BLaER1 (cell line): ENCODE data around the gene SPEM2.

Experiments used
- H3K27ac ChIP-seq: shearing (Covaris generic); formaldehyde crosslinking; 2 replicates; pipeline ENCODE4 v1.8.1; 2022
- H3K27me3 ChIP-seq: shearing (Covaris generic); formaldehyde crosslinking; 2 replicates; pipeline ENCODE4 v1.8.1; 2022
- H3K36me3 ChIP-seq: shearing (Covaris generic); formaldehyde crosslinking; 2 replicates; pipeline ENCODE4 v1.8.1; 2022
- H3K4me1 ChIP-seq: shearing (Covaris generic); formaldehyde crosslinking; 2 replicates; pipeline ENCODE4 v1.8.1; 2022
- H3K4me2 ChIP-seq: shearing (Covaris generic); formaldehyde crosslinking; 2 replicates; pipeline ENCODE4 v1.8.1; 2022
- H3K4me3 ChIP-seq: shearing (Covaris generic); formaldehyde crosslinking; 2 replicates; pipeline ENCODE4 v1.8.1; 2022
- H3K9ac ChIP-seq: shearing (Covaris generic); formaldehyde crosslinking; 2 replicates; pipeline ENCODE4 v1.8.1; 2022
- H3K9me3 ChIP-seq: shearing (Covaris generic); formaldehyde crosslinking; 2 replicates; pipeline ENCODE4 v1.8.1; 2022
- H4K20me1 ChIP-seq: shearing (Covaris generic); formaldehyde crosslinking; 2 replicates; pipeline ENCODE4 v1.8.1; 2022
- Cebpa-rat ChIP-seq: shearing (Covaris generic); IDR thresholded peaks from 2 replicates; pipeline ENCODE4 v1.8.1; 2022

SPEM2 gene

DNA sequence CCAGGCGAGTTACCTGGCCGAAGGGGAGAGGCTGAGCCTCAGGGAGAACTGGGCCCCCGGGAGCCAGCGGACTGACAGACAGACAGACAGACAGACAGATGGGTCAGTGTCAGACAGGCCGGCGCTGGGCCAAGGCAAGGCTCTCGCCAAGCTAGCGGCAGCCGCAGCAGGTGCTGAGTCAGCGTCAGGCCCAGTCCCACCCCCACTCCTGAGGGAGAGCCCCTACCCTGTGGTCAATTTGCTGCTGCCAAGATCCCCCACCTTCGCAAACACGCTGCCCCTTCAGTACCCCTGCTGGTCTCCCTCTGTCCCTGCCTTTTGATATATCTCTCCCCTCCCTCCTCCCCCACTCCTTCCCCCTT lies 15.4 kb downstream of the SPEM2 start:
- Histone ChIP-seq H3K27me3 (peaks cover 88% of the 10 kb centered on the region), H3K4me1 (peaks cover 66% of the 10 kb centered on the region), H3K27ac (no peak overlapping the region)

DNA sequence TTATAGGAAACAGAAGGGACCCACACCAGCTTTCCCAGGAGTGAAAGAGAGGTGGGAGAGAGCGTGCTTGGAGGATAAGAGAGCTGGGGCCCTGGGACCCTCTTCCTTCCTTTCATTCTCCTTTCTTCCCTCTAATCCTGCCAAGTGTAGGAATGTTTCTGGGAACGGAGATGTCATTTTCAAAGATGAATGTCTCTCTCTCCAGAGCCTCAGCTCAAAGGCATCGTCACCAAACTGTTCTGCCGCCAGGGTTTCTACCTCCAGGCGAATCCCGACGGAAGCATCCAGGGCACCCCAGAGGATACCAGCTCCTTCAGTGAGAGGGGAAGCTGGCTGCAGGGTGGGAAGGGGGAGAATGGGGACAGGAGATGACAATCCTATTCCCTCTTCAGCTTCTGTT lies 15.8 kb downstream of the SPEM2 start:
- H3K27me3 ChIP-seq = peaks cover 93% of the 10 kb centered on the region
- H3K4me2 ChIP-seq = no peak overlapping the region
- no peaks in the 10 kb centered on the region for H3K9me3 ChIP-seq
- H4K20me1 ChIP-seq = peaks cover 89% of the 10 kb centered on the region
- no peak for TF ChIP-seq Cebpa-rat
- H3K27ac ChIP-seq = no peak overlapping the region
- no peak overlapping the region for H3K9ac ChIP-seq
- H3K4me1 ChIP-seq = peaks cover 63% of the 10 kb centered on the region
- H3K36me3 ChIP-seq = no peaks in the 10 kb centered on the region
- H3K4me3 ChIP-seq = no peak overlapping the region

More for the DNA sequence above, 15.4 kb downstream of the SPEM2 start:
- Histone ChIP-seq H3K9me3 (no peaks in the 10 kb centered on the region), H3K4me3 (peak overlapping the region; percentile 63), H3K9ac (no peak overlapping the region), H3K36me3 (no peaks in the 10 kb centered on the region), H3K4me2 (peak overlapping the region; percentile 75), H4K20me1 (peaks cover 88% of the 10 kb centered on the region)
- no peak for TF ChIP-seq Cebpa-rat

DNA sequence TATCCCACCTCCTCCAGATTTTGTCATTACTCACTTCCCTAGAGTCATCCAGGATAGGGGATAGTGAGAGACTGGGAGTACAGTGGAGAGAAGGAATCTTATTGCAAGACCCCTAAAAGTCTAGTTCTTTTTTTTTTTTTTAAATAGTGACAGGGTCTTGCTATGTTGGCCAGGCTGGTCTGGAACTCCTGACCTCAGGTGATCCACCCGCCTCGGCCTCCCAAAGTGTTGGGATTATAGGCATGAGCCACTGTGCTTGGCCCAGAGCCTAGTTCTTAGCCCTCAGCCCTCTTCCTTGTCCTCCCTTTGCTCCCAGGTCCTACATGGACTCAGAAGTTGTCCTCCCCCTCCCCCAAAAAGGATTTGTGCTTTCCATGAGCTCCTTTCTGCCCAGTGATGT lies 16.7 kb downstream of the SPEM2 start:
- Histone ChIP-seq H3K27me3 (peaks cover 100% of the 10 kb centered on the region), H3K27ac (no peak overlapping the region), H3K4me1 (peaks cover 54% of the 10 kb centered on the region), H3K4me2 (no peak overlapping the region), H3K36me3 (no peaks in the 10 kb centered on the region), H3K9me3 (no peaks in the 10 kb centered on the region), H3K4me3 (no peak overlapping the region), H3K9ac (no peak overlapping the region), H4K20me1 (peaks cover 81% of the 10 kb centered on the region)
- no peak for TF ChIP-seq Cebpa-rat

DNA sequence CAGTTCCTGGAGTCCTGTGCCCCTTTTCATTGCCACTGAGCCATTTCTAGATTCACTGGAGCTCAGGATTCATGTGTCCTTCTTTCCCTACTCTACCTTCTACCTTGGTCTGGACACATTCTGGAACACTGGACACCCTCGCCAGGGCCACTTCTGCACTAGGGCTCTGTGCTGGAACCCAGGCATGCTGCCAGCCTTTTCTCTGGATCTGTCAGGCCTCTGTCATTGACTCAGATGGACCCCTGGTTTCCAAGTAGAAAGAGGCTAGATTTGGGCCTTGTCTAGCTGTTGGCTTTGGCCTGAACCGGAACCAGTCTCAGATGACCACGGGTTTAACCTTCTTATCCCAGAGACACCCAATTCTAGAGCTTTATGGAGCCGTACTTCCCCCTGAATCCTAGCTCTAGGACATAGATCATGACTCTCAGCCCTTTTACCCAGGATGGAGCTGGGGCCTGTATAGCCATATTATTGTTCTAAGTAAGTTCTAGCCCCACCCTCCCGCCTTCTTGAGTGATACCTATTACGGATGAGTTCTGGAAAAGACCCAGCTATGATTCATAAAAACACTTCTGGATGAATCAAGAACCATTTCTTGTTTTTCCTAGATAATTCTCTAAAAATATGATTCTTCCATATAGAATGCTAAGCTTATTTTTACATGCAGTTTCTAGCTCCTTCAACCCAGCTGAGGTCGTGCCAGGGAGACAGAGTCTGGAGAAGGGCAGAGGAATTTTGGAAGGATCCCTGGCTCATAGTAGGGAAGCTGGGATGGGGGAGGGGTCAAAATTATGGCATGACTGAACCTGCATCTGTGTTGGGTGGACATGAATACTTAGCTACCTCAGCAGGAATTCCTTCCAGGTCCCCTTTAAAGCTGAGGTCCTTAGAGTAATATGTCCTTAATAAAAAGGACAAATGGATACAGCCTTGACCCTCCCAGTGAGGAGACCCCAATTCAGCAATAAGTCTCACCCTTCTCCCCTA lies 18.4 kb downstream of the SPEM2 start:
- no peak overlapping the region for H3K4me3 ChIP-seq
- H3K4me2 ChIP-seq = peak overlapping the region; percentile 91
- H3K27me3 ChIP-seq = peaks cover 100% of the 10 kb centered on the region
- no peak for TF ChIP-seq Cebpa-rat
- no peak overlapping the region for H3K27ac ChIP-seq
- H3K9me3 ChIP-seq = no peaks in the 10 kb centered on the region
- no peaks in the 10 kb centered on the region for H3K36me3 ChIP-seq
- peaks cover 64% of the 10 kb centered on the region for H4K20me1 ChIP-seq
- no peak overlapping the region for H3K9ac ChIP-seq
- peaks cover 38% of the 10 kb centered on the region for H3K4me1 ChIP-seq

DNA sequence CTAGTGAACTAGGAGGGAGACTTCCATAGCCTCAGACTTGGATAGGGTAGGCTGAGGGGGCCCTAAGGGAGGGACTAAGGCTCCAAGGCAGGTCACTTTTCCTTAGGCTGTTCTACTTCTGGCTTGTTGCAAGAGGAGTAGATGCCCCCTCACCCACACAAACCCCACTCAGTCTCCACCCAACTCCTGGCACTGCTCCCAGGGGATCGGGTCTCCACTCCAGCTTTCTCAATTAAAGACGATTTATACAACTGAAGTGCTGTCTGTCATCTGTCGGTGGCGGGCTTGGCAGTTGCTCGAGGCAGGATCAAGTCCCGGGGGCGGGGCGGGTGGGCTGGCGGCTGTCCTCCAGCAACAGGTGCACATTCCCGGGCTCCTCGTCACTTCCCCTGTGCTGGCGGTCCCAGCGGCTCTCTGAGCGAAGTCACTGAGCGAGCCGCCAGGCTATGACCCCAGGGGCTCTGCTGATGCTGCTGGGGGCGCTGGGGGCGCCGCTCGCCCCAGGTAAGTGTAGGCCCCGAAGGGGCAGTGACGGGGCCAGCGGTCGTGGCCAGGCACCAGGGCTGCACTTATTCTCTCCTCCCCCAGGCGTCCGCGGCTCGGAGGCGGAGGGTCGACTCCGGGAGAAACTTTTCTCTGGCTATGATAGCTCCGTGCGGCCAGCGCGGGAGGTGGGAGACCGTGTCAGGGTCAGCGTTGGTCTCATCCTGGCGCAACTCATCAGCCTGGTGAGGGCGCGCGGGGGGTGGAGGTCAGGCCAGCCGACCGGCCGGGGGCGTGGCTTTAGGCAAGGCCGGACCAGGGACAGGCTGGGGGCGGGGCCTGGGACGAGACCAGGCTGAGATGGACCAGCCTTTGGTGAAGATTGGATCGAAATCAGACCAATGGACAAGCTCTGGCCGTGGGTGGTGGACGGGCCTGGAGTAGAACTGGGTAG lies 19.5 kb downstream of the SPEM2 start, which contains the start of gene CHRNB1:
Gene CHRNB1, plus strand, starts transcription at position 380 of the 937 bp plus-strand sequence. Its CDS starts 67 bp downstream, at position 447.
- Histone ChIP-seq H4K20me1 (peaks cover 52% of the 10 kb centered on the region), H3K9ac (no peak within 1 kb of the TSS), H3K9me3 (no peaks in the 10 kb centered on the region), H3K27me3 (peaks cover 89% of the 10 kb centered on the region), H3K4me2 (peak within 1 kb of the TSS; percentile 91), H3K4me1 (peaks cover 28% of the 10 kb centered on the region), H3K27ac (no peak within 1 kb of the TSS), H3K36me3 (no peaks in the 10 kb centered on the region), H3K4me3 (peak within 1 kb of the TSS; percentile 61)
- TF ChIP-seq Cebpa-rat = no peak

DNA sequence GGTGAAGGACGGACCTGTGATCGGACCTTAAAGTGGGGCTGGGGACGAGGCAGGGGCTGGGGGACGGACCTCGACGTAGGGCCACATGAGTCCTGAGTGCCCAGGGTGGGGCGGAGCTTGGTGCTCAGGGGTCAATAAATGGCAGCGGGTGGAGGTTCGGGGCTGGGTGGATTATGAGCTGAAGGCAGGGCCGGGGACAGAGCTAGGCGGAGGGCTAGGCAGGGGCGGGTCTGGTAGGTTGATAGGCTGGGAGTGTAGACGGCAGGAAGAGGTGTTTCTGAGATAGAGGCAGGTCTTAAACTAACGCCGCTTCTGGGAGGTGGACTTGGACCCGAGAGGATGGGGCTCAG lies 20.2 kb downstream of the SPEM2 start:
- H3K27me3 ChIP-seq = peaks cover 83% of the 10 kb centered on the region
- H3K4me3 ChIP-seq = peak overlapping the region; percentile 61; the same call in 1 of the 2 replicates
- peak overlapping the region; percentile 91 for H3K4me2 ChIP-seq
- no peak overlapping the region for H3K9ac ChIP-seq
- H3K4me1 ChIP-seq = peaks cover 21% of the 10 kb centered on the region
- H3K9me3 ChIP-seq = no peaks in the 10 kb centered on the region
- no peak for TF ChIP-seq Cebpa-rat
- H4K20me1 ChIP-seq = peaks cover 46% of the 10 kb centered on the region
- no peak overlapping the region for H3K27ac ChIP-seq
- H3K36me3 ChIP-seq = no peaks in the 10 kb centered on the region

DNA sequence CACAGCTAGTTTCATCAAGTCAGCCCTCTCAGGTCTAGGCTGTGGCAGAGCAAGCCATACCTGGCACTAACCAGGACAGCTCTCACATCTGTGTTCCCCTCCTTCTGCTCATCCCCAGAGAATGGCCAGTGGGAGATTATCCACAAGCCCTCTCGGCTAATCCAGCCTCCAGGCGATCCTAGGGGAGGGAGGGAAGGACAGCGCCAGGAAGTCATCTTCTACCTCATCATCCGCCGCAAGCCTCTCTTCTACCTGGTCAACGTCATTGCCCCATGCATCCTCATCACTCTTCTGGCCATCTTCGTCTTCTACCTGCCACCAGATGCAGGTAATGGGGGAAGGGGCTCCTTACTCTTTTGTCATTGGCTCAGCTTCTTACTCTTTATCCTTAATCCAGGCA lies 23.0 kb downstream of the SPEM2 start:
- no peaks in the 10 kb centered on the region for H3K9me3 ChIP-seq
- H3K9ac ChIP-seq = no peak overlapping the region
- peaks cover 54% of the 10 kb centered on the region for H3K27me3 ChIP-seq
- H3K4me1 ChIP-seq = peaks cover 18% of the 10 kb centered on the region
- H4K20me1 ChIP-seq = peaks cover 24% of the 10 kb centered on the region
- H3K27ac ChIP-seq = no peak overlapping the region
- H3K4me2 ChIP-seq = no peak overlapping the region
- H3K36me3 ChIP-seq = no peaks in the 10 kb centered on the region
- TF ChIP-seq Cebpa-rat = no peak
- H3K4me3 ChIP-seq = no peak overlapping the region

DNA sequence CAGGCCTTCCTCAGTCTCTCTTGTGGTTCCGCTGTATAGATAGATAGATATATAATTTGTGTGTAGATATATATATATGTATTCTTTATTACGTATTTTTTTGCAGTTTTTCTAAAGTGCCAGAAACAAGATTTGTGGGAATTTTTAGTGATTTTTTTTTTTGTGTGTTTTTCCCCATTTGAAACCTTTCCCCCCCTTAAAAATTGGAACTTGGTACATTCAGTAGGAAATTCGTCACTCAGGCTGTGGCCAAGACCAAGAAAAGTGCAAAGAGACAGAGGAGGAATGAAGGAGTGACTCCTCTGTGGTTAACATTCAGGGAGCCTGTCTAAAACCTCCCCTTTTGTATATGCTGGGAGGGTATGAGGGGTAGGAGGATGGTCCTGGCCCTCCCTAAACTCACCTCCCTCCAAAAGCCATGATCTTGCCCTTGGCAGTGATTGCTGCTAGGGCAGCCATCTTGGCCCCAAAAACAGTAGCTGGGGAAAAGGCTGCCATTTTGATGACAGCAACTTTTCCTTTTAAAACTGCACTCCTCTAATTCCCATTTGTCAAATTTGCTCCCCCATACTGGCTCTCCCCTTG lies 34.6 kb downstream of the SPEM2 start:
- Histone ChIP-seq H3K9ac (no peak overlapping the region), H3K4me2 (no peak overlapping the region), H3K4me1 (peaks cover 17% of the 10 kb centered on the region), H3K27ac (no peak overlapping the region), H3K36me3 (peaks cover 53% of the 10 kb centered on the region), H3K27me3 (no peaks in the 10 kb centered on the region), H3K4me3 (no peak overlapping the region), H4K20me1 (no peaks in the 10 kb centered on the region), H3K9me3 (no peaks in the 10 kb centered on the region)
- no peak for TF ChIP-seq Cebpa-rat

DNA sequence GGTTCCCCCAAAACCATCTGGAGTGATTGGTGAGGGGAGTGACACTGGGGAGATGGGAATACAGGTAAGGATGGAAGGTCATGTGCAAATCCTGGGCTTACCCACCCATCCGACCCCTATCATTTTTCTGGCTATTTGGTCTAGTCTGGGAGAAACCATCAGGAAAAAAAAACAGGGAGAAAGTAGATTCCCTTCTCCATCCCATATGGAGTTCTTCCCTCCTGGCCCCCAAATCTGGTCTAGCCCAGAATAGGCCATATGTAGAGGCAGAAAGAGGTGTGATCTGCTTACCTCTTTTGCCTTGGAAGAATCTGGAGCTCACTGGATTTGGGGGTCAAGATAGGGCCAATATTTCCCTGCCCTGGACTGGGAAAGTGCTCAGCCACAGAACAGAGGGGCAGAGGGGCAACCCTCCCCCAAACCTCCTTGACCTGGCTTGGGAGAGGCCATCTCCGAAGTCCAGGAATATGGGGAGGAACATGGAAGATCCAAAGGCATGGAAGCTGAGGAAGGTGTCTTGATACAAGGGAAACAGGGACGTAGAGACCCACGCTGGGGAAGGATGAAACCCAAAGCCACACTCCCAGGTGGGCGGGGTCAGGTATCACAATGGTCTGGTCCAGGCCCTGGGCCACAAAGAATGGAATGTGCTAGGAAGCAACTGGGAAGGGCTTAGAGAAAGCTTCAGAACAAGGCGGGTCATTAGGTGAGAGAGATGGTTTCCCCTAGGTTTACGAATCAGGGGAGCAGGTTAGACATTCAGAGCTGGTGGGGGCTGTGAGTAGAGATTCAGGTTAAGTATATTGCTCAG lies 35.6 kb downstream of the SPEM2 start:
- H3K4me2 ChIP-seq = no peak overlapping the region
- H3K4me3 ChIP-seq = no peak overlapping the region
- H4K20me1 ChIP-seq = peaks cover 5% of the 10 kb centered on the region; the same call in 1 of the 2 replicates
- H3K9me3 ChIP-seq = no peaks in the 10 kb centered on the region
- no peak overlapping the region for H3K9ac ChIP-seq
- peaks cover 64% of the 10 kb centered on the region for H3K36me3 ChIP-seq
- no peak overlapping the region for H3K27ac ChIP-seq
- no peaks in the 10 kb centered on the region for H3K27me3 ChIP-seq
- TF ChIP-seq Cebpa-rat = no peak
- peaks cover 15% of the 10 kb centered on the region for H3K4me1 ChIP-seq
